Skin epidermis (tissue), 12 donors: ENCODE data around the gene ABHD12.
A peak's percentile ranks its signal among the peaks of the same experiment; 100 is the strongest.
"Not testable (repeated sequence)": the region's sequence is repeated elsewhere in the genome, so short reads cannot be mapped to it uniquely, and the experiment has no call there.

Experiments
- H3K27ac ChIP-seq, 21 experiments: fragments of 200-600 bp; sonication (generic) in 11 of 21; one replicate each; pipeline ENCODE4 v1.5.0; 2020; ENCODE audit warnings: mild to moderate bottlenecking in 3 of 21, inconsistent platforms in 2 of 21, moderate library complexity in 2 of 21
- H3K4me3 ChIP-seq, 7 experiments: fragments of 200-600 bp; sonication (generic) in 2 of 7; one replicate each; pipeline ENCODE4 v1.5.0; 2020; ENCODE audit warnings: inconsistent platforms in 2 of 7, mild to moderate bottlenecking in 2 of 7, moderate library complexity in 1 of 7

The ABHD12 gene

DNA sequence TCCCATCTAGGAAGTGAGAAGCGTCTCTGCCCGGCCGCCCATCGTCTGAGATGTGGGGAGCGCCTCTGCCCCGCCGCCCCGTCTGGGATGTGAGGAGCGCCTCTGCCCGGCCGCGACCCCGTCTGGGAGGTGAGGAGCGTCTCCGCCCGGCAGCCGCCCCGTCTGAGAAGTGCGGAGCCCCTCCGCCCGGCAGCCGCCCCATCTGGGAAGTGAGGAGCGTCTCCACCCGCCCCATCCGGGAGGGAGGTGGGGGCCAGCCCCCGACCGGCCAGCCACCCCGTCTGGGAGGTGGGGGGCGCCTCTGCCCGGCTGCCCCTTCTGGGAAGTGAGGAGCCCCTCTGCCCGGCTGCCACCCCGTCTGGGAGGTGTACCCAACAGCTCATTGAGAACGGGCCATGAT, 77.9 kb downstream of the ABHD12 start:
- not testable (repeated sequence) for H3K4me3 ChIP-seq, H3K27ac ChIP-seq

DNA sequence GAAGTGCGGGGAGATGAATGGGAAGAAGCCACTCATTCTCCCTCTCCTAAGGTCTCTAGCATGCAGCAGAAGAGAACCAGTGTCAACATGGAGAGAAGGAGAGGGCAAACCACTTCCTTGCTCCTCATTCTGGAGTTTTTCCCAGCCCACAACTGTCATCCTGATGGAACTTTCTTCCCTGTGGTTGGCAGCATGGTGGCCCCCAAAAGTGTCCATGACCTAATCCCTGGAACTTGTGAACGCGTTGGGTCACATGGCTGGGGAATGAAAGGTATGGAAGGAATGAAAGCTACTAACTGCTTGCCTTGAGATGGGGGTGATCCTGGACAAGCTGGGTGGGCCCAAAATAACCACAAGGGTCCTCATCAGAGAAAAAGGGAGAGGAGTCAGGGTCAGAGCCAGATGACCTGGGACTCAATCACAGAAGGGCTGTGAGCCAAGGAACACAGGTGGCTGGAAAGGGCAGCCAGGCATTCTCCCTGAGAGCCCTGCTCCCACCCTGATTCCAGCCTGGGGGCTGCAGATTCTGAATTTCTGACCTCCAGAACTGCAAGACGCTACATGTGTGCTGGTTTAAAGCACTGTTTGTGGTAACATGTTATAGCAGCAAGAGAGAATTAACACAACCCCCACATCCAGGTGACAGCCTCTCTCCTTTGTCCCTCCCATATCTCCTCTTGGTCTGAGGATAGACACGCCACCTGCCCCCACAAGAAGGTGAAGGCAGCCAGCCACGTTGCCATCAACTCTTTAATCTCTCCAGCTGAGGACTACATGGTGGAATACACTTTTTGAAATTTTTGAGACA, 79.5 kb downstream of the ABHD12 start:
- Histone ChIP-seq H3K4me3 (peak overlapping the region in 2 of 7 experiments; percentile 8 to 11), H3K27ac (peak overlapping the region in 20 of 21 experiments; percentile 34 to 88 (median 74))

DNA sequence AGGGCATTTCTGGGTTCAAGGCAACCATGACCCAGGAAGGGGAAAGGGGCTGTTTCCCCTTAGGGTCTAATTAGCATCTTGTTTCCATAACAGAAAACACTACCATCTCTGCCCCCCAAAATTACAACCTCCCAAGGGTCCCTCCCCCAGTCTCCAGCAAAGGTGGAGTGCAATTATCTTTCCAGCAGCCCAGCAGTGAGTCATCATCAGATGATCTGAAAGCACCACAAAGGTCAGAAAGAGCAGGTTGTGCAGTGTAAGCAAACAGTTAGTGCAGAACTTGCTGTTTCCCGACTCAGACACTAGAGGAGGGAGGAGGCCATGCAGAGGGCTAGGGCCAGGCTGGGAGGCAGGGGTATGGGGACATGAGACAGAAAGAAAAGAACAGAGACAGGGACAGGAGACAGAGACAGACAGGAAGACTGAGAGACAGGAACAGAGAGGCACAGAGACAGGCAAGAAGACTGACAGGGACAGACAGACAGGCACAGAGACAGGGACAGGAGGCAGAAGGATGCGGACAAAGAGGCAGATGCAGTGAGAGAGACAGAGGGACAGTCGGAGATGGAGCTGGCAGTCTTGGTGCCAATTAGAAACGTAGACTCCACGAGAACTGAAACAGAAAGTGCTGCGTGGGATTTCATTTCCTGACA, 80.2 kb downstream of the ABHD12 start:
- peak overlapping the region in 20 of 21 experiments; percentile 45 to 88 (median 74) for H3K27ac ChIP-seq
- H3K4me3 ChIP-seq: peak overlapping the region in 2 of 7 experiments; percentile 8 to 11

DNA sequence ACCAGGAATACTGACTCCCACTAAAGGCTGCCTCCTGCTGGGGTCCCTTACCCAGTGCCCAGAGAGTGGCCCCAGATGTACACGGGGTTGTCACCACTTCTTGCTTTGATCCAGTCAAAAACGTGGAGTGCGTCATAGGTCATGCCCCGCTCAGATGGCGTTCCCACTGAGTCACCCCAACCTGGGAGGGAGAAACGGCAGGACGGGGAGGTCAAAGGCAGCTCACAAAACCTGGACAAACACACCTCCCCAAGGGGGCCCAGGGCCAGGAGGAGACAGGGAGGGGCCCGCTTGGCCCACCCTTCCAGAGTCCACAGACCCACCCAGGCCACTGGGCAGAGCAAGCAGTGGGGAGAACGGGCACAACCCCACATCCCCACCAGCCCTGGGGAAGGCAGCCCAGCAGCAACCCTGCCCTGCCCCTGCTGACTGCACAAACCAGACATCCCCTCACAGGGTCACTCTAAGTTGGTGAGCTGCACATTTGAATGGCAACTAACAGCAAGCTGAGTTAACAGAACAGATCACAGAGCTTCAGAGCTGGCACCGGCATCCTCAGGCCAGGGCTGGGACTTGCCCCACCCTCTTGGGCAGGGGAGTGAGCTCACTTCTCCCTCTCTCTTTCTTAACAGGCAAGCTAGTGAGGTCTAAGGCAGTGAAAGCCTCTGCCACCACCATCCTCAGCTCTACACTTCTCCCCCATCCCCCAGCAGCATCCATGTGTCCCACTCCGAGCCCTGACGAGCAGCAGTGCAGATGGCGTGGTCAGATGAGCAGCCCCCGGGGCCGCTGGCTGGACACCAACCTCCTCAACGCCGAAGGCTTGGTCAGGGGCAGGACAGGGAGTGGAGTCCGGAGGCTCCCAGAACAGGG, 81.0 kb downstream of the ABHD12 start:
- Histone ChIP-seq H3K4me3 (no peak overlapping the region), H3K27ac (peak overlapping the region in 19 of 21 experiments; percentile 45 to 88 (median 77))

DNA sequence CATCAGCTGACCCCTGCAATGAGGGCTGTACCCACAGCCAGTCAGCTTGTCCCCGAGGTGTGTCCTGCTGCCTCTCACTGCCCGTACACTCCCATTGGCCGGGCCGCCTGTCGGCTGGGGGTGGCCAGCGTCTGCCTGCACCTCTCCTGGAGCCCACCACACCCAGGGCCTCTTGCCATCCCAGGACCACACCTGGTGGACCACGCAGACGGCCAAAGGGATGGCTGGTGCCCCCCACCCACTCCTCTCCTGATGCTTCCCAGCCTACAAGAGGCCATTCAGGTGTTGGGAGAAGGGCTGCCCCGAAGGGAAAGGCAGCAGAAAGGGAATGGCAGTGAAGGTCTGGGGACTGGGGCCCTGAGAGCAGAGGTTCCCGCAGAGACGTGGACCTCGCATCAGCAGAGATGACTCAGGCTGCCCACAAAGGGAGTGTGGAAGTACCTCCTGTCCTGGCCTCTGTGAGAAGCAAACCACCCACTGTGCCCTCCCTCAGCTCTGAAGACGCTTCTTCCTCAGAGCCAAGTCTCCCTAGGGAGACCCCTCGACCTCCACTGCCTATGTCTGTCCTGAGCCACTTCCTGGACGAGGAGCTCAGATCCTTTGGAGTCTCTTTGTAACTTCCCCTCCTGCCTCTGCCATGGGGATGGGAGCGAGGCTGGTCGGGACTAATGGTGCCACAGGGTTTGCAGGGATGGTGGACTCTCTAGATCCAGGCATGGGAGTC, 81.8 kb downstream of the ABHD12 start:
- Histone ChIP-seq H3K27ac (peak overlapping the region in 15 of 21 experiments; percentile 12 to 88 (median 78)), H3K4me3 (no peak overlapping the region)

DNA sequence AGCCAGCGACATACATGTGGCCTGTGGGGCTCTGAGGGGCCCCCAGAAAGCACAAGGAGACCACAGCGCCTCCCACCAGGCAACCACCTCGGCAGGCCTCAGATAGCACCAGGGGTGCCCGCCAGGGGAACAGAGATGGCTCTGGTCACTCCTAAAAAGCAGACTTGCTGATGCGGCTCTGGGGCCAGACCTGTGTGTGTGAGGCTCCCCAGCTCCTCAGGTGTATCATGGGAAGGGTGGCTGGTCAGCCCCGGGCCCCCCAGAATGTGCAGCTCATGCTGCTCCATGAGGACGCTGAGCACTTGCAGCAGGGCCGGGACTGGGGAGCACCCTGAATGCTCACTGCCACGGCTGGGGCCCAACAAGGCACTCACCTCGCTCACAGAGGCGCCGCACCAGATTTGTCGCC, 82.5 kb downstream of the ABHD12 start:
- Histone ChIP-seq H3K27ac (peak overlapping the region in 6 of 21 experiments; percentile 49 to 86 (median 82)), H3K4me3 (no peak overlapping the region)

DNA sequence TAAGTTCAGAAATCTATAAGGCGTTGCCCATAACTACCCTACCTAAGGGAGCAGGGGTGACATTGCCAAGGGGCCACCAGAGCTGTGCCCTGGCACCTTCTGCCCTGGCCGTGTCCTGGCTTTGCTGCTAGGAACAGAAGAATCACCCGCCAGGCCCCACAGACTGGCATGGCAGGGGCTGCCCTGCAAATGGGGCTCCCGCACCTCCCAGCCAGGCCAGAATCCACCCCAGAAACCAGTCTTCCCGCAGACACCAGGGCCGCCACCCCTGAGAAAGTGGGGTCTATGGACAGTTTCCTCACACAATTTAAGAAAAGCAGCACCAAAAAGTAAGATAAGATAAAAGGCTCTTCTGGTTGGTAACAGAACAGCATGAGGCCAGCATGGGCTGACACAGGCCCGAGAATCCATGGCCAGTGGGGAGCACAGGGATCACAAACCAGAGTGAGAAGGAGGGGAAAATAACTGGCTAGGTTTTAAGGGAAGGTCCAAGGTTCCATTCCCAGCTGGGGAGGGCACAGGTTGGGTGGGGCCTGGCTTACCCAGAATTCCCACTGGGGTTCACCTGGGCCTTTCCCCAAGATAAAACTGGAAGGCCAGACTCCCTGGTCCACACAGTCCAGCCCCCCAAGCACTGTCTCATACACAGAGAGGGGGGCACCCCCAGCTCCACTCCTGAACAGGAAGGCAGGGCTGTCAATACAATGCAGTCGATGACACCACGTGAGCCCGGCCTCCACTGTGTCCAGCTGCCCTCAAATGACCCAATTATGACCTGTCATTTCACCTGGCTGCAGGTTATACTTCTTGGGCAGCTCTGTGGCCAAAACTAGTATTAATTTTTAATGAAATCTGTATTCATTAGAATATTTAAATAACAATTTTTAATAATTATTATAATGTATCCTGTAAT, 83.4 kb downstream of the ABHD12 start:
- Histone ChIP-seq H3K4me3 (no peak overlapping the region), H3K27ac (no peak overlapping the region)

DNA sequence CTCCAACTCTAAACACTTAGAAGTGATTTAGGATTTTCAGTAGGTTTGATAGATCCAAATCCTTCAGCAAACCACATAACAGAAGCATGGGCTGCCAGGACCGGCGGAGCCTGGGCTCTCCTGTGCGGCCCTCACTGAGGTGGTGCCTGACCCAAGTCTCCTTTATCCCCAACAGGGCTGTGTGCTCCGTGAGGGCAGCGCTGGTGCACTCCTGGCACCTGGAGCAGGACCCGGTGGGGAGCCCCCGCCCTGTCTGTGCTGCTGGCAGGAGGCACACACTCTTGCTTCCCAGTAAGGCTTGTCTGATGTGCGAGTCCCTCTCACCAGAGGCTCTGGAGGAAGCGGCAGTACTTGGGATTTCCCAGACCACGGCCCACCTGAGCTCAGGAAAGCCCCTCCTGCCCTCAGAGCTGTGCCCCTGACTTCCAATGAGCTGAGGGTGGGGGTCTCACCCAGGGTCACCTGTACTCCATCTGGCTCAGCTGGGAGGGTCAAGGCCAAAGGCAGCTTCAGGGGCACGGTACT, 86.5 kb downstream of the ABHD12 start:
- H3K4me3 ChIP-seq: no peak overlapping the region
- peak overlapping the region in 1 of 21 experiments; percentile 2 for H3K27ac ChIP-seq

DNA sequence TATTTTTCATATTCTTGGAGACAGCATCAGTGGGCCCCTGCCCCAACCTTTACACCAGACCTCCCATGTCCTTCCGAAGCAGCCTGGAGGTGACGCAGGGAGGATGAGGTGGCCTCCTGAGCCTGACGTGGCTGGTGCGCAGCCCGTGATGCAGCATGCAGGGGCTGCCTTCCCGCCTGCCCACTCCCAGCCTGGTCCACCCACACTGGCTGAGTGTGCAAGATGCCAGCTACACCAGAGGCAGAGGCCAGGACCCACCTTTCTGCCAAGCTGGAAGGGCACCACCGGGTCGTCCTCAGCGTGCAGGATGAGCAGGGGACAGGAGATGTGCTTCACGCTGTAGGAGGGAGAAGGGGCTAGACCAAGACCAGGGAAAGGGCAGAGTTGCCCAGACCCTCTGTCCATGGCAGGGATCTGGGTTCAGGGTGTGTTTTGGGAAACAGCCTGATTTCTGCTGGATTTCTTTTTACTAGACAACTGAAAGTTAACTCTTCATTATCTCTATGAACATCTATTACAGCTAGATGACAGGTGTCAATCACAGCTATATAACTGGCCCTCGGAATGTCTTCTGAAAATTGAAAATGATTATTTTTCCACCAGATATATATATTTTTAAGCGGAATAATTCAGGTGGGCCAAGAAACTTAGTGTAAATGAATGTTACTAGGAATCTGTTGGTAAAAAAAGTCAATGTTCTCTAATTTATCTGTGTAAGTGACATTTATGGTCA, 87.2 kb downstream of the ABHD12 start:
- Histone ChIP-seq H3K27ac (no peak overlapping the region), H3K4me3 (no peak overlapping the region)

DNA sequence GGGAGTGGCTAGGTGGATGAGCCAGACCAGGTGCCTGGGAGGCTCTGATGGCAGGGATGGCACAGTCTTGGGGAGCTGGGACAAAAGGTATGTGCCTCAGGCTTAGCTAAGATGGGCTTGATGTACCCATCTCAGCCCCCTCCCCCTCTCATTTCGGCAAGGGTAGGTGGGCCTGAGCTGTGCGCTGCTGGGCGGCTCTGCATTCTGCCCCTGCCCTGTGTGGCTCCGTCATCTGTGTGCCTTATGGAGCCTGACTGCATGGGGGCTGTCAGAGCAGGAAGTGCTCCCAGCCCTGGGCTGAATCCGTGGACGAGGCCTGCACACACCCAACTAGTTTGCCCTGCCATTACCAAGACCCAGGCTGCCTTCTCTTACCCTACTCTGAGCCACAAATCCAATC, 88.0 kb downstream of the ABHD12 start:
- peak overlapping the region in 2 of 21 experiments; percentile 21 to 29 for H3K27ac ChIP-seq
- no peak overlapping the region for H3K4me3 ChIP-seq

DNA sequence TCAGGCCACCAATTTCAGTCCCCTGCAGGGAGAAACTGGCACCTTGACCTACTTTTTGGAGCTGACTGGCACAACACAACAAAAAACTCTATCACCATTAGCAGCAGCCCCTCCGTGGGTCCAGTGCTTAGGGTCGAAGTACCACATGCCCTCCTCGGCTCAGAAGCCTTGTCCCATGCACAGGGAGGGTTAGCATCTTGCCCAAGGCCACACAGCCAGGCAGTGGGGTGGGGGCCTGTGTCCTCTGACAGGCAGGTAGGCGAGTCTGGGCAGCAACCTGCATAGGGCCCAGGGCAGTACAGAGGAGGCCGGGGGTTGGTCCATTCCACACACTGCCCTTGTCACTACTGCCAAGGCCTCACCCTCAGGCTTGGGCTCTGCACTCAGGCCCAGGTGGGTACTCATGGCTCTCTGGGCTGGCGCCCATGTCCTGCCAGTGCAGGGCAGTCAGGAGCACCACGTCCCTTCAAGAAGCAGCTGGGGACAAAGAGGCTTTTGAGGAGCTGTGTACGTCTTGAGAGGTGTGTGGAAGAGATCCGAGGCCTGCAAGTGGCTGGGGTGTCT, 89.2 kb downstream of the ABHD12 start:
- Histone ChIP-seq H3K27ac (peak overlapping the region in 1 of 21 experiments; percentile 21), H3K4me3 (no peak overlapping the region)

DNA sequence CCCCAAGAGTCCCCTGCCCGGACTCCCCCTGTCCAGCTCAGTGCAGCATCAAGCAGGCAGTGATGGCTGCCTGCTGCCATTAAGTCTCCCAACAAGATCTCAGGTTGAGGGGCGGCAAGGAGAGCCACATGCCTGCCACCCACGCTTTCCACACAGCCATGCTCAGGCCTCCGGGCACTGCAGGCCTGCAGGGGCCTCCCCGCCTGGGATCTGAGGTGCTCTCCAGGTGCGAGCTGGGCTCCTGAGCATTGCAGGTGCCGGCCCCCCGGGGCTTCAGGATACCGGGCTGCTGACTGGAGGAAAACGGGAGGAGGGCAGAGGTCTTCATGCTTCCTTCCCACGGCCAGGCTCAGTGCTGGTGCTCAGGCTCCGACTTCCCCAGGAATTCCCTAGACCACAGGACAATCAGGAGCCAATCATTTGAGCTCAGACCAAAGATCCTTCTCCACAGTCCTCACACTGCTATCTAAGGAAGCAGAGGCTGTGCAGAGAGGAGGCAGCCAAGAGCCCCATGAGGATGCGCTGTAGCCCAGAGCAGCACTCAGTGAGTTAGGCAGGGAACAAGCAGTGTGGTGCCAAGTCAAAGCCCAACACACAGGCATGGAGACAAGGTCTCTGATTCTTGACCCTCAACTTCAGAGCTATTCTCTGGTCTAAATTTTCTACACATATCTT, 90.0 kb downstream of the ABHD12 start:
- Histone ChIP-seq H3K4me3 (no peak overlapping the region), H3K27ac (peak overlapping the region in 1 of 21 experiments; percentile 21)

DNA sequence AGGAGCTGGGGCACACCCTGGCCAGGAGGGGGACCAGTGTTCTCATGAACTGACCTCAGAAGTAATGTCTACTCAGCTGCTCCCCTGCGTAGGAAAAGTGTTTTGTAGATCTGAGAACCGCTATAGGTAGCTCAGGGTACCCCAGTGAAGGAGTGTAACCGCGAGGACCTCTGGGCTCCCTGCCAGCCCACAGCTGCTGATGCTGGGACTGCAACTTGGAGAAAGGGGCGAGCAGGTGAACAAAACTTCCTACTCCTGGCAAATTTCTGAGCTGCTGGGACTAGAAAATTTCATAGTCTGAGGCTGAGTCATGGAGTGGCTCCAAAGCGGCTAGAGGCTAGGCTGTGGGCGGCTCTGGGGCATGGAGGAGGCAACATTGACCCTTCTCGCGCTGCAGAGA, 90.8 kb downstream of the ABHD12 start:
- Histone ChIP-seq H3K27ac (peak overlapping the region in 1 of 21 experiments; percentile 21), H3K4me3 (no peak overlapping the region)

DNA sequence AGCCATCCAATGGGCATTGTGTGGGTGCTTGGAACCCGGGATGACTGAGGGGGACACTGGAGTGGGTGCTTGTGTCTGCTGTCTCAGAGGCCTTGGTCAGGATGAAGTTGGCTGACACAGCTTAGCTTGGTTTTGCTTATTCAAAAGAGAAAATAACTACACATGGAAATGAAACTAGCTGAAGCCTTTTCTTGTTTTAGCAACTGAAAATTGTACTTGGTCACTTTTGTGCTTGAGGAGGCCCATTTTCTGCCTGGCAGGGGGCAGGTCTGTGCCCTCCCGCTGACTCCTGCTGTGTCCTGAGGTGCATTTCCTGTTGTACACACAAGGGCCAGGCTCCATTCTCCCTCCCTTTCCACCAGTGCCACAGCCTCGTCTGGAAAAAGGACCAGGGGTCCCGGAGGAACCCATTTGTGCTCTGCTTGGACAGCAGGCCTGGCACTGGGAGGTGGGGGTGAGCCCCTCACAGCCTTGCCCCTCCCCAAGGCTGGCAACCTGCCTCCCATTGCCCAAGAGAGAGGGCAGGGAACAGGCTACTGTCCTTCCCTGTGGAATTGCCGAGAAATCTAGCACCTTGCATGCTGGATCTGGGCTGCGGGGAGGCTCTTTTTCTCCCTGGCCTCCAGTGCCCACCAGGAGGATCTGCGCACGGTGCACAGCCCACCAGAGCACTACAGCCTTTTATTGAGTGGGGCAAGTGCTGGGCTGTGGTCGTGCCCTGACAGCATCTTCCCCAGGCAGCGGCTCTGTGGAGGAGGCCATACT, 93.3 kb downstream of the ABHD12 start:
- H3K27ac ChIP-seq: peak overlapping the region in 10 of 21 experiments; percentile 3 to 67 (median 40)
- H3K4me3 ChIP-seq: no peak overlapping the region

DNA sequence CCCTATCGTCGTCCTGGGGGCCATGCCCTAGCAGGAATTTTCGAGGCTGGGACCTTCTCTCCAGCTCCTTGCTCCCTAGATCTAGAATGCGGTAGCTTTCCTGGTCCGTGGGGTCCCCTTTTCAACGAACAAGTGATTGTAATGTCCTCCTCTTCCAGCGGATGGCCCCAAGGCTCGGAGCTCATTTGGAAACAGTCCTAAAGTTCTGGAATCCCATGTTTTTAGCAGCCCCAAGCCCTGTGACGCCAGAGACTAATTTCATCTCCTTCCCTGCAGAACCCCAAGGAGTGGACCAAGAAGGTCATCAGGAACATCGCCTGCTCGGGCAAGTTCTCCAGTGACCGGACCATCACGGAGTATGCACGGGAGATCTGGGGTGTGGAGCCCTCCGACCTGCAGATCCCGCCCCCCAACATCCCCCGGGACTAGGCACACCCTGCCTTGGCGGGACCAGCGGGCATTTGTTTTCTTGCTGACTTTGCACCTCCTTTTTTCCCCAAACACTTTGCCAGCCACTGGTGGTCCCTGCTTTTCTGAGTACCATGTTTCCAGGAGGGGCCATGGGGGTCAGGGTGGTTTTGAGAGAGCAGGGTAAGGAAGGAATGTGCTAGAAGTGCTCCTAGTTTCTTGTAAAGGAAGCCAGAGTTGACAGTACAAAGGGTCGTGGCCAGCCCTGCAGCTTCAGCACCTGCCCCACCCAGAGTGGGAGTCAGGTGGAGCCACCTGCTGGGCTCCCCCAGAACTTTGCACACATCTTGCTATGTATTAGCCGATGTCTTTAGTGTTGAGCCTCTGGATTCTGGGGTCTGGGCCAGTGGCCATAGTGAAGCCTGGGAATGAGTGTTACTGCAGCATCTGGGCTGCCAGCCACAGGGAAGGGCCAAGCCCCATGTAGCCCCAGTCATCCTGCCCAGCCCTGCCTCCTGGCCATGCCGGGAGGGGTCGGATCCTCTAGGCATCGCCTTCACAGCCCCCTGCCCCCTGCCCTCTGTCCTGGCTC, 94.2 kb downstream of the ABHD12 start:
- Histone ChIP-seq H3K4me3 (no peak overlapping the region), H3K27ac (peak overlapping the region in 15 of 21 experiments; percentile 2 to 75 (median 39))
